PC-9 (cell line): ENCODE results near the gene TRAPPC8.
"Not testable (repeated sequence)": the region's sequence is repeated elsewhere in the genome, so short reads cannot be mapped to it uniquely, and the experiment has no call there.

Experiments
- CTCF ChIP-seq: fragments of 200-600 bp; sonication (generic); conservative IDR thresholded peaks from 2 replicates; pipeline ENCODE4 v1.6.1; 2017; ENCODE audit warnings: mixed run types, antibody characterized with exemption, mild to moderate bottlenecking, moderate library complexity
- EZH2 ChIP-seq: fragments of 200-600 bp; sonication (generic); IDR thresholded peaks from 2 replicates; pipeline ENCODE4 v1.8.0; 2017; ENCODE audit warnings: antibody characterized with exemption, low read depth

- not testable (repeated sequence) for TF ChIP-seq CTCF, EZH2
These were observed 8.2 kb downstream of the TRAPPC8 start for GRCh38 chr18:31934773-31935172.
